ENCODE data around the gene ODAD3.

DNA sequence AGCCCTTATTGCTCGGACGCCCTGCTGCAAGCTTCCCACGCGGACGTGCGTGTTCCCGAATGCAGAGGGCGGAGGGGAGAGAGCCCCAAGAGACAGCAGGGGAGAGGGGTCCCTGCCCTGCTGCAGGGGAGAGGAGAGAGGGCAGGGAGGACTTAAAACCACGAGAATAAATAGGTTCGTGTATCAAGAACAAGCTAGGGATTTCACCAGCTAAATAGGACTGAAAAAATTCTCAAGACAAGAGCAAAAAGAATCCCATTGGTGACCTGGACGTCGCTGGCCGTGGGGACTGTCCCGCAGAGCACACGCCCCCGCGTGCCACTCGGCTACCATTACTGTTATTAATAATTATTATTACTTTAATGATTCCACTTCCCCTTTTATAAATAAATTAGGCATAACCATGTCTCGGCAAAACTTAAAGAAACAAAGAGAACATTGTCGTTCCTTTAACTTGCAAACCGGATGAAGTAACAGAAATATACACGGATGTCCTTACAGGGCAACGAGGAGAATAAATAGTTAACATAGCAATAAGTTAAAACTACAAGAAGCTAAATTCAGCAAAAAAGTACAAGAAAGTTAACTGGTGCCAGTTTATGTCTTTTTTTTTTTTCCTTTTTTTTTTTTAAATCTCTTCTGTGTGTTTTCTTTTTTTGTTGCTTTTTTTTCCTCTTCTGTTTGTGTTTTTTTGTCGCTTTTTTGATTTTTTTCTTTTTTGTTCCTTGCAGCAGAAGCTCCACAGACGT, 17.1 kb upstream of the ODAD3 start:
- TF ChIP-seq POLR2AphosphoS5 (IDR thresholded peaks at IDR 0.05) = no peak
- TF ChIP-seq EP300 (IDR thresholded peaks at IDR 0.05; ENCODE audit: low read depth) = no peak
